Measurements from ENCODE around the gene NFAM1. TPM values are rescaled to one million over a fixed set of nuclear protein-coding genes. Genes with fewer than 3 reads are reported as not detected.

The NFAM1 gene
- total RNA-seq, 1 donor from 2014 or later, result 0.53 TPM

DNA sequence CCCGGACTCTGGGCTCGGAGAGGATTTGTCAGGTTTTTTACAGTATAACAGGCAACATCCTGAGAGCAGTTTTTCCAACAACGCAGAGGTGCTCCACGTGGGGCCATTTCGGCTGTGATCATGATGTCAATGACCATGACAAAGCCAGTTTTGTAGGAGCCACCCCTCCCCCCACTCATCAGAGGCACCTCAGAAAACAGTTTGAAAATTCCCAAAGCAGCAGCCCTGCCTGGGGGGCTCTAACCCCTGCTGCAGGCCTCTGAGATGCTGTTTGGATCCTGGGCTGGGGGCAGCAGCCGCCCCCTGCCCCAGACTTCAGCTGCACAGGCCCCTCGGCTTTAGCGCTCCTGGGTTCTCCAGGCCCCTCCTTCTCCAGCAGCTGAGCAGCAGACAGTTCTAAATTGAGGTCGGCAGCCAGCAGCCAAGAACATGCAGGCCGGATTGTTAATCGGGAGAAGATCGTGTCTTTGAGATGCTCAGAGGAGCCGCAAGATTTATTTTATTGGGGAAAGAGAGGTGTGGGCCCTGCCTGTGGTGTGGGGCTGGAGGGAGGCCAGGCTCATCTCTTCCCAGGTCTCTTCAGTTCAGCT, 19.4 kb downstream of the NFAM1 start:
- H3K27ac Mint-ChIP-seq, result peak overlapping the region; percentile 28
- H3K4me3 Mint-ChIP-seq, result peak overlapping the region; percentile 68
- TF ChIP-seq, protein P1, sequence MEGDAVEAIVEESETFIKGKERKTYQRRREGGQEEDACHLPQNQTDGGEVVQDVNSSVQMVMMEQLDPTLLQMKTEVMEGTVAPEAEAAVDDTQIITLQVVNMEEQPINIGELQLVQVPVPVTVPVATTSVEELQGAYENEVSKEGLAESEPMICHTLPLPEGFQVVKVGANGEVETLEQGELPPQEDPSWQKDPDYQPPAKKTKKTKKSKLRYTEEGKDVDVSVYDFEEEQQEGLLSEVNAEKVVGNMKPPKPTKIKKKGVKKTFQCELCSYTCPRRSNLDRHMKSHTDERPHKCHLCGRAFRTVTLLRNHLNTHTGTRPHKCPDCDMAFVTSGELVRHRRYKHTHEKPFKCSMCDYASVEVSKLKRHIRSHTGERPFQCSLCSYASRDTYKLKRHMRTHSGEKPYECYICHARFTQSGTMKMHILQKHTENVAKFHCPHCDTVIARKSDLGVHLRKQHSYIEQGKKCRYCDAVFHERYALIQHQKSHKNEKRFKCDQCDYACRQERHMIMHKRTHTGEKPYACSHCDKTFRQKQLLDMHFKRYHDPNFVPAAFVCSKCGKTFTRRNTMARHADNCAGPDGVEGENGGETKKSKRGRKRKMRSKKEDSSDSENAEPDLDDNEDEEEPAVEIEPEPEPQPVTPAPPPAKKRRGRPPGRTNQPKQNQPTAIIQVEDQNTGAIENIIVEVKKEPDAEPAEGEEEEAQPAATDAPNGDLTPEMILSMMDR (conservative IDR thresholded peaks at IDR 0.05), result no peak
- DNase-seq (ENCODE audit: extremely low spot score, unreplicated experiment), result no peak
- peaks cover 4% of the 10 kb centered on the region for H3K27me3 Mint-ChIP-seq
- H3K4me1 Mint-ChIP-seq (ENCODE audit: unreplicated experiment), result peaks cover 23% of the 10 kb centered on the region
- H3K9me3 Mint-ChIP-seq, result no peaks in the 10 kb centered on the region
- no peaks in the 10 kb centered on the region for H3K36me3 Mint-ChIP-seq

DNA sequence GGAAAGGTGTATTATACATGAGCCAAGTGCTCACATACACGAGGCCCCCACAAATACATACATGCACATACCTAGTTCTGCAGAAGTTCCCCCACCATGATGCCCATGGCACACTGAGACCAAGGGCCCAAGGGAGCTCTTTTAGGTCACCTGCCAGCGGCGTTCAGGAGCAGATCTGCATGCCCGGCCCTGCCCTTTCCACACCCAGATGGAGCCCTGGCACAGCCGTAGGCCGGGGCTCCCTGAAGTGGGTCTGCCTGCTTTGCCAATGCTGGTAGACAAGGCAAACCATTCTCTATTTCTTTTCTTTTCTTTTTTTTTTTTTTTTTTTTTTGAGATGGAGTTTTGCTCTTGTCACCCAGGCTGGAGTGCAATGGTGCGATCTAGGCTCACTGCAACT, 21.5 kb downstream of the NFAM1 start:
- TF ChIP-seq, protein P1 (conservative IDR thresholded peaks at IDR 0.05), result no peak
- H3K27ac Mint-ChIP-seq, result no peak overlapping the region
- H3K9me3 Mint-ChIP-seq, result no peaks in the 10 kb centered on the region
- no peak for DNase-seq (ENCODE audit: extremely low spot score, unreplicated experiment)
- peaks cover 22% of the 10 kb centered on the region for H3K4me1 Mint-ChIP-seq (ENCODE audit: unreplicated experiment)
- peaks cover 8% of the 10 kb centered on the region for H3K27me3 Mint-ChIP-seq
- H3K4me3 Mint-ChIP-seq, result no peak overlapping the region
- no peaks in the 10 kb centered on the region for H3K36me3 Mint-ChIP-seq

DNA sequence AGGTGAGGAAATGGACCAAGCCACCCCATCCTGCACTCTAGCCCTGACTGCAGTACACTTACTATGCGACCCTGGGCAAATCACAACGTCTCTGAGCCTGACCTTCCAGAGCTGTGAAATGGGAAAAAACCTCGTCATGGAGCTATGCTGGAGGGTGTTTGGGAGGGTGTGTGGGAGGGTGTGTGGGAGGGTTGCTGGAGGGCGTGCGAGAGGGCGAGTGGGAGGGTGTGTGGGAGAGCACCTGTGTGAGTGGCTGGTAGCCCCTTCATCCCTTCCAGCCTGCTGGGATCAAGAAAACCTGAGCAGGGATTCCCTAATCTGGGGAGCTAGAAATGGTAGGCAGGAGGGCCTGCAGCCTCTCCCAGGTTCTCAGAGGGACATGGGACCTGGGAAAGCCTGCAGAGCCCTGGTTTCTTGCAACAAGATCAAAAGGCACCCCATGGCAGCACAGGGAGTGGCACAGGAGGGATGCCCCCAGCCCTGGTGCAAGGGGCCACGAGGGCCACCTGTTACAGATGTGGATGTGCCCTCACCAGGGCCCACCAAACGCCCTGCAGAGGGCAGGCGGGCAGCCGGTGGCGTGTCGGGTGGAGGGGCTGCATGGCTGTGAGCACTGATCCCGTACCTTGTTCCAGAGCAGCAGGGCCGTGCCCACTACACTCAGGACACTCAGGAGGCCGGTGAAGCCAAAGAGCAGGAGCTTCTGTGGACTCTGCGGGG, 23.2 kb downstream of the NFAM1 start:
- no peak overlapping the region for H3K27ac Mint-ChIP-seq
- H3K27me3 Mint-ChIP-seq, result peaks cover 20% of the 10 kb centered on the region
- no peak for DNase-seq (ENCODE audit: extremely low spot score, unreplicated experiment)
- H3K9me3 Mint-ChIP-seq, result no peaks in the 10 kb centered on the region
- H3K4me3 Mint-ChIP-seq, result no peak overlapping the region
- no peaks in the 10 kb centered on the region for H3K36me3 Mint-ChIP-seq
- peaks cover 16% of the 10 kb centered on the region for H3K4me1 Mint-ChIP-seq (ENCODE audit: unreplicated experiment)
- TF ChIP-seq, protein P1 (conservative IDR thresholded peaks at IDR 0.05), result no peak

DNA sequence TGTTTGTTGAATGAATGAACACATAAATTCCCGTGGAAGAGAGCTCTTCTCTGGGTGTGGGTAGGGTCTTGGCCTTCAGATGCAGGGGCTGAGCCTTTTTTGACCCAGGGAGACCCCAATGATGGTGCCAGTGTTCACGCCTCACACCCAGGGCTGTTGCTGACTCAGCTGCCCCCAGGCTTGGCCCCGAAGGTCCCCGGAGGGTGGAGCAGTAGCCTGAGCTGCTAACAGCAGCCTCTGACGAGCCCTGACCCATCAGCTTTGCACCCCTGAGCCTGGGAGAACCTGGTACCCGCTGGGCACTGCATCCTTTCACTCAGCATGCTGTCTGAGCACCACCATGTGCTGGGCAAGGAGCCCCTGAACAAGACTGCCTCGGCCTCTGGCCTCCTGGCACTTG, 23.9 kb downstream of the NFAM1 start:
- no peaks in the 10 kb centered on the region for H3K9me3 Mint-ChIP-seq
- H3K36me3 Mint-ChIP-seq, result no peaks in the 10 kb centered on the region
- no peak overlapping the region for H3K4me3 Mint-ChIP-seq
- peaks cover 16% of the 10 kb centered on the region for H3K4me1 Mint-ChIP-seq (ENCODE audit: unreplicated experiment)
- no peak for DNase-seq (ENCODE audit: extremely low spot score, unreplicated experiment)
- TF ChIP-seq, protein P1 (conservative IDR thresholded peaks at IDR 0.05), result no peak
- peaks cover 23% of the 10 kb centered on the region for H3K27me3 Mint-ChIP-seq
- no peak overlapping the region for H3K27ac Mint-ChIP-seq

DNA sequence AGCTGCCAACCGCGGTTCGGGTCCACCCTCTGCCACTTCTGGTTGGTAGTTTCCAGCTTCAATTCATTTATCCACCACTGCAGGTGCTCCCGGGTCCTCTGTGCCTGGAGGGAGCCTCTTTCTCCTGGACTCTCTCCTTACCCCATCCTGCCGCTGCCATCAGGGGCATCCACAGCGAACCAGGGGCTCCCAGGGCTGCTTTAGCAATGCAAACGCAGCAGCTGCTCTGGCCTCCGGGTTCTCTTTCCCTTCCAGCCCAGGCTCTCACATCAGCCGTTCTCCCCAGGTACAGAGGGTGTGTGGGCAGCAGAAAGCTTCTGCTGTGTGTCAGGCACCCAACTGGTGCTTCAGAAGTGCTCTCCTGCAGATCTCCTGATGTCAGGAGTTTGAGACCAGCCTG, 27.9 kb downstream of the NFAM1 start:
- H3K4me3 Mint-ChIP-seq, result no peak overlapping the region
- no peak for DNase-seq (ENCODE audit: extremely low spot score, unreplicated experiment)
- peaks cover 13% of the 10 kb centered on the region for H3K4me1 Mint-ChIP-seq (ENCODE audit: unreplicated experiment)
- no peaks in the 10 kb centered on the region for H3K36me3 Mint-ChIP-seq
- no peaks in the 10 kb centered on the region for H3K9me3 Mint-ChIP-seq
- TF ChIP-seq, protein P1 (conservative IDR thresholded peaks at IDR 0.05), result no peak
- no peak overlapping the region for H3K27ac Mint-ChIP-seq
- H3K27me3 Mint-ChIP-seq, result peaks cover 23% of the 10 kb centered on the region

Data from type B pancreatic cell (in vitro differentiated cells).